ENCODE measurements around the gene AAMP.
A peak's percentile ranks its signal among the peaks of the same experiment; 100 is the strongest.

AAMP gene

GRCh38 chr2:218290316-218291261, 20.7 kb upstream of the AAMP start:
- no peak for TF ChIP-seq CTCF (IDR thresholded peaks at IDR 0.05)
- DNase-seq, result no peak
- Mint-ChIP-seq H3K27ac (peak overlapping the region; percentile 53), H3K4me1 (peaks cover 79% of the 10 kb centered on the region), H3K9me3 (no peaks in the 10 kb centered on the region), H3K4me3 (peak overlapping the region; percentile 57), H3K36me3 (ENCODE audit: low read depth) (no peaks in the 10 kb centered on the region), H3K27me3 (ENCODE audit: low read depth, poor library complexity) (peaks cover 15% of the 10 kb centered on the region)

GRCh38 chr2:218289639-218290315, 19.8 kb upstream of the AAMP start:
- Mint-ChIP-seq H3K4me1 (peaks cover 78% of the 10 kb centered on the region), H3K27me3 (ENCODE audit: low read depth, poor library complexity) (peaks cover 14% of the 10 kb centered on the region), H3K4me3 (peak overlapping the region; percentile 57), H3K9me3 (no peaks in the 10 kb centered on the region), H3K27ac (peak overlapping the region; percentile 43), H3K36me3 (ENCODE audit: low read depth) (no peaks in the 10 kb centered on the region)
- DNase-seq, result no peak
- no peak for TF ChIP-seq CTCF (IDR thresholded peaks at IDR 0.05)

- peak overlapping the region; percentile 69 for H3K4me3 Mint-ChIP-seq
- DNase-seq, result peak; percentile 56
- no peaks in the 10 kb centered on the region for H3K9me3 Mint-ChIP-seq
- no peaks in the 10 kb centered on the region for H3K36me3 Mint-ChIP-seq (ENCODE audit: low read depth)
- peak overlapping the region; percentile 97 for H3K27ac Mint-ChIP-seq
- H3K4me1 Mint-ChIP-seq, result peaks cover 74% of the 10 kb centered on the region
- H3K27me3 Mint-ChIP-seq (ENCODE audit: low read depth, poor library complexity), result no peaks in the 10 kb centered on the region
- no peak for TF ChIP-seq CTCF (IDR thresholded peaks at IDR 0.05)
Measured at GRCh38 chr2:218286570-218287459, 16.9 kb upstream of the AAMP start.

GRCh38 chr2:218285604-218286003, 15.7 kb upstream of the AAMP start:
- Mint-ChIP-seq H3K4me1 (peaks cover 69% of the 10 kb centered on the region), H3K27ac (peak overlapping the region; percentile 97), H3K27me3 (ENCODE audit: low read depth, poor library complexity) (no peaks in the 10 kb centered on the region), H3K9me3 (no peaks in the 10 kb centered on the region), H3K4me3 (peak overlapping the region; percentile 37), H3K36me3 (ENCODE audit: low read depth) (no peaks in the 10 kb centered on the region)
- TF ChIP-seq CTCF (IDR thresholded peaks at IDR 0.05), result no peak
- DNase-seq, result no peak

GRCh38 chr2:218284106-218284811, 14.3 kb upstream of the AAMP start:
- Mint-ChIP-seq H3K36me3 (ENCODE audit: low read depth) (no peaks in the 10 kb centered on the region), H3K27ac (no peak overlapping the region), H3K27me3 (ENCODE audit: low read depth, poor library complexity) (no peaks in the 10 kb centered on the region), H3K9me3 (no peaks in the 10 kb centered on the region), H3K4me1 (peaks cover 55% of the 10 kb centered on the region), H3K4me3 (no peak overlapping the region)
- TF ChIP-seq CTCF (IDR thresholded peaks at IDR 0.05), result no peak
- no peak for DNase-seq
